Lower leg skin (tissue), 4 donors: ENCODE results near the gene PRPF6. TPM values are rescaled to one million over a fixed set of nuclear protein-coding genes. Genes with fewer than 3 reads are reported as not detected.

Experiments used
- DNase-seq, 2 donors: peaks; one replicate each; pipeline ENCODE4 v3.0.0-alpha.2; 2019; ENCODE audit warnings: low spot score in 2 of 2
- H3K4me3 ChIP-seq: fragments of 200-600 bp; sonication (generic); 2 replicates; pipeline ENCODE4 v1.5.1; 2017; ENCODE audit warnings: mild to moderate bottlenecking, low read depth; ENCODE audit not compliant: poor library complexity, severe bottlenecking
- CTCF ChIP-seq, 3 donors: fragments of 450-650 bp; IDR thresholded peaks; one replicate each; pipeline ENCODE4 v1.5.1; 2016; ENCODE audit warnings: antibody characterized with exemption in 3 of 3, mild to moderate bottlenecking in 3 of 3, moderate library complexity in 2 of 3
- POLR2A ChIP-seq, 2 donors: fragments of 450-650 bp; IDR thresholded peaks; one replicate each; pipeline ENCODE4 v1.6.1; 2016 to 2017; ENCODE audit warnings: antibody characterized with exemption in 2 of 2, mild to moderate bottlenecking in 1 of 2, moderate library complexity in 1 of 2
- WGBS, 2 donors: methylation state at CpG; one replicate each; pipeline ENCODE4 v1.1.5; 2018; 5-methylcytosine and 5-hydroxymethylcytosine counted together
- intact Hi-C: fragments of 100-400 bp; cut with DNase I; formaldehyde crosslinking; loops from one replicate; pipeline ENCODE4 v1.15.0; 2023; ENCODE audit warnings: low total_unique reads
- total RNA-seq, 4 donors: library from RNA; depleted of rRNA; stranded (reverse); fragments of >200 nt; gene quantifications; one replicate each; pipeline ENCODE4 v1.1.0, GENCODE V29; 2016

PRPF6 gene
- total RNA-seq, 4 donors from 2014 or later = 66.8 to 88.3 (median 79.1) TPM

- TF ChIP-seq POLR2A (IDR thresholded peaks at IDR 0.05) = no peak
- no peak for TF ChIP-seq CTCF (IDR thresholded peaks at IDR 0.05)
- H3K4me3 ChIP-seq = no peak overlapping the region
- intact Hi-C loops = no loop called here
- WGBS, 2 donors = 91 to 98% methylated on average over 25 to 27 of the region's 27 CpGs
- no peak for DNase-seq
Measured at GRCh38 chr20:63963348-63963741, 17.6 kb upstream of the PRPF6 start.

GRCh38 chr20:63963784-63964301 lies 17.1 kb upstream of the PRPF6 start:
- WGBS, 2 donors = 94 to 99% methylated on average over 12 to 14 of the region's 16 CpGs
- DNase-seq = no peak
- H3K4me3 ChIP-seq = no peak overlapping the region
- intact Hi-C loops = no loop called here
- TF ChIP-seq POLR2A (IDR thresholded peaks at IDR 0.05) (no peak), CTCF (IDR thresholded peaks at IDR 0.05) (no peak)

- DNase-seq = no peak
- no peak overlapping the region for H3K4me3 ChIP-seq
- intact Hi-C loops = no loop called here
- TF ChIP-seq CTCF (IDR thresholded peaks at IDR 0.05) (no peak), POLR2A (IDR thresholded peaks at IDR 0.05) (no peak)
- 96 to 97% methylated on average over 14 to 16 of the region's 16 CpGs for WGBS, 2 donors
Measured at GRCh38 chr20:63964412-63964811, 16.5 kb upstream of the PRPF6 start.

GRCh38 chr20:63966172-63966943 lies 14.6 kb upstream of the PRPF6 start:
- intact Hi-C loops = no loop called here
- H3K4me3 ChIP-seq = no peak overlapping the region
- TF ChIP-seq POLR2A (IDR thresholded peaks at IDR 0.05) = no peak
- TF ChIP-seq CTCF (IDR thresholded peaks at IDR 0.05) = no peak
- 93% methylated on average over 24 of the region's 27 CpGs for WGBS, 2 donors
- DNase-seq = no peak

GRCh38 chr20:63966944-63967322 lies 14.0 kb upstream of the PRPF6 start:
- H3K4me3 ChIP-seq = no peak overlapping the region
- WGBS, 2 donors = 92 to 95% methylated on average over 9 to 12 of the region's 13 CpGs
- DNase-seq = no peak
- TF ChIP-seq POLR2A (IDR thresholded peaks at IDR 0.05) (no peak), CTCF (IDR thresholded peaks at IDR 0.05) (no peak)
- intact Hi-C loops = no loop called here
